Liver (tissue), 9 donors: ENCODE results near the gene INPP4A. TPM values are rescaled to one million over a fixed set of nuclear protein-coding genes. Genes with fewer than 3 reads are reported as not detected.

Experiments used
- DNase-seq: peaks from one replicate; pipeline ENCODE4 v3.0.0-alpha.2; 2017; ENCODE audit warnings: low spot score
- H3K27ac ChIP-seq, 2 donors: one replicate each; pipeline ENCODE4 v1.7.0; 2013; ENCODE audit warnings: inconsistent platforms in 2 of 2, low read length in 2 of 2, control low read depth in 1 of 2, low read depth in 1 of 2, mild to moderate bottlenecking in 1 of 2
- H3K27me3 ChIP-seq, 4 donors: one replicate each; pipeline versions ENCODE4 v1.6.1 to v1.7.0; 2013; ENCODE audit warnings: low read length in 3 of 4, inconsistent platforms in 1 of 4, mild to moderate bottlenecking in 1 of 4, moderate library complexity in 1 of 4; ENCODE audit not compliant: control insufficient read depth in 4 of 4, insufficient read depth in 4 of 4
- H3K36me3 ChIP-seq, 4 donors: one replicate each; pipeline versions ENCODE4 v1.6.1 to v1.7.0; 2013; ENCODE audit warnings: low read length in 3 of 4, mild to moderate bottlenecking in 3 of 4, low read depth in 1 of 4, moderate library complexity in 1 of 4; ENCODE audit not compliant: control insufficient read depth in 4 of 4, insufficient read depth in 3 of 4
- H3K4me1 ChIP-seq, 4 donors: one replicate each; pipeline versions ENCODE4 v1.6.1 to v1.7.0; 2013; ENCODE audit warnings: low read length in 3 of 4, mild to moderate bottlenecking in 3 of 4, moderate library complexity in 1 of 4; ENCODE audit not compliant: control insufficient read depth in 4 of 4, insufficient read depth in 4 of 4
- H3K4me3 ChIP-seq, 3 donors: one replicate each; pipeline versions ENCODE4 v1.6.1 to v1.7.0; 2013; ENCODE audit warnings: low read length in 3 of 3, control low read depth in 1 of 3, low read depth in 1 of 3, mild to moderate bottlenecking in 1 of 3
- H3K9ac ChIP-seq, 2 donors: one replicate each; pipeline ENCODE4 v1.7.0; 2013; ENCODE audit warnings: low read length in 2 of 2, mild to moderate bottlenecking in 2 of 2, moderate library complexity in 2 of 2, control low read depth in 1 of 2, low read depth in 1 of 2
- H3K9me3 ChIP-seq, 4 donors: one replicate each; pipeline versions ENCODE4 v1.6.1 to v1.7.0; 2013; ENCODE audit warnings: low read length in 3 of 4; ENCODE audit not compliant: control insufficient read depth in 4 of 4
- EGR1 ChIP-seq, 2 donors: IDR thresholded peaks; 2 replicates each; pipeline ENCODE4 v1.6.1; 2016 to 2018; ENCODE audit warnings: antibody characterized with exemption in 2 of 2, low read depth in 2 of 2
- FOXA1 ChIP-seq: IDR thresholded peaks from 2 replicates; pipeline ENCODE4 v1.6.1; 2016; ENCODE audit warnings: antibody characterized with exemption
- FOXA2 ChIP-seq: IDR thresholded peaks from 2 replicates; pipeline ENCODE4 v1.6.1; 2016; ENCODE audit warnings: antibody characterized with exemption
- GABPA ChIP-seq, 2 donors: IDR thresholded peaks in 1 of 2; conservative IDR thresholded peaks in 1 of 2; 2 replicates each; pipeline ENCODE4 v1.6.1; 2016; ENCODE audit warnings: antibody characterized with exemption in 2 of 2, mild to moderate bottlenecking in 1 of 2, moderate library complexity in 1 of 2
- HNF4A ChIP-seq, 2 donors: conservative IDR thresholded peaks; 2 replicates each; pipeline ENCODE4 v1.6.1; 2016; ENCODE audit warnings: antibody characterized with exemption in 2 of 2, mild to moderate bottlenecking in 2 of 2
- HNF4G ChIP-seq: IDR thresholded peaks from 2 replicates; pipeline ENCODE4 v1.6.1; 2016; ENCODE audit warnings: antibody characterized with exemption
- JUND ChIP-seq, 2 donors: IDR thresholded peaks; 2 replicates each; pipeline ENCODE4 v1.6.1; 2016; ENCODE audit warnings: antibody characterized with exemption in 2 of 2
- NR2F2 ChIP-seq: IDR thresholded peaks from 2 replicates; pipeline ENCODE4 v1.6.1; 2016; ENCODE audit warnings: antibody characterized with exemption
- RAD21 ChIP-seq, 2 donors: IDR thresholded peaks; 2 replicates each; pipeline ENCODE4 v1.6.1; 2016; ENCODE audit warnings: antibody characterized with exemption in 2 of 2, mild to moderate bottlenecking in 2 of 2
- RXRA ChIP-seq, 2 donors: IDR thresholded peaks; 2 replicates each; pipeline ENCODE4 v1.6.1; 2017 to 2018; ENCODE audit warnings: antibody characterized with exemption in 2 of 2, mild to moderate bottlenecking in 1 of 2
- SP1 ChIP-seq: IDR thresholded peaks from 2 replicates; pipeline ENCODE4 v1.6.1; 2018; ENCODE audit warnings: antibody characterized with exemption, mild to moderate bottlenecking
- TAF1 ChIP-seq: conservative IDR thresholded peaks from 2 replicates; pipeline ENCODE4 v1.6.1; 2016; ENCODE audit warnings: antibody characterized with exemption, mild to moderate bottlenecking
- YY1 ChIP-seq: IDR thresholded peaks from 2 replicates; pipeline ENCODE4 v1.6.1; 2016; ENCODE audit warnings: antibody characterized with exemption, mild to moderate bottlenecking
- WGBS: extraction: QIAGEN DNeasy Blood & Tissue Kit; methylation state at CpG from one replicate; pipeline ENCODE4 v1.1.7; 2013; 5-methylcytosine and 5-hydroxymethylcytosine counted together
- polyA plus RNA-seq, 2 donors: library from polyadenylated mRNA; stranded (reverse) in 1 of 2; unstranded in 1 of 2; fragments of 200-250 nt in 1 of 2; fragments of >200 nt in 1 of 2; fragmentation: Nextera tagmentation in 1 of 2; extraction: Ambion mirVana in 1 of 2; gene quantifications; one replicate each; pipeline versions ENCODE4 v1.2.1 to v1.2.3, GENCODE V29; 2013 to 2015
- total RNA-seq, 2 donors: library from RNA; depleted of rRNA; stranded (reverse); fragments of >200 nt; gene quantifications; one replicate each; pipeline ENCODE4 v1.2.3, GENCODE V29; 2014
- TF ChIP-seq, protein P1 (sequence below): IDR thresholded peaks from 2 replicates; pipeline ENCODE4 v1.6.1; 2016; ENCODE audit warnings: antibody characterized with exemption
- TF ChIP-seq, protein P2 (sequence below): fragments of 150-350 bp; IDR thresholded peaks from 2 replicates; pipeline ENCODE4 v1.5.1; 2017; ENCODE audit warnings: improper control_type of control experiment, low read depth, low read length; ENCODE audit not compliant: missing input control
- TF ChIP-seq, protein P3 (sequence below): IDR thresholded peaks from 2 replicates; pipeline ENCODE4 v1.6.1; 2016; ENCODE audit warnings: antibody characterized with exemption, mild to moderate bottlenecking
- TF ChIP-seq, protein P4 (sequence below): IDR thresholded peaks from 2 replicates; pipeline ENCODE4 v1.6.1; 2016; ENCODE audit warnings: antibody characterized with exemption
- TF ChIP-seq, protein P5 (sequence below): IDR thresholded peaks from 2 replicates; pipeline ENCODE4 v1.6.1; 2016; ENCODE audit warnings: antibody characterized with exemption
- donor health status: healthy.
- donor health status: healthy.
- donor health status: healthy.
- donor health status: healthy.
- donor health status: healthy.

INPP4A gene
- total and polyA plus RNA-seq, 4 donors, result 2.9 to 14.9 (median 7.2) TPM

DNA sequence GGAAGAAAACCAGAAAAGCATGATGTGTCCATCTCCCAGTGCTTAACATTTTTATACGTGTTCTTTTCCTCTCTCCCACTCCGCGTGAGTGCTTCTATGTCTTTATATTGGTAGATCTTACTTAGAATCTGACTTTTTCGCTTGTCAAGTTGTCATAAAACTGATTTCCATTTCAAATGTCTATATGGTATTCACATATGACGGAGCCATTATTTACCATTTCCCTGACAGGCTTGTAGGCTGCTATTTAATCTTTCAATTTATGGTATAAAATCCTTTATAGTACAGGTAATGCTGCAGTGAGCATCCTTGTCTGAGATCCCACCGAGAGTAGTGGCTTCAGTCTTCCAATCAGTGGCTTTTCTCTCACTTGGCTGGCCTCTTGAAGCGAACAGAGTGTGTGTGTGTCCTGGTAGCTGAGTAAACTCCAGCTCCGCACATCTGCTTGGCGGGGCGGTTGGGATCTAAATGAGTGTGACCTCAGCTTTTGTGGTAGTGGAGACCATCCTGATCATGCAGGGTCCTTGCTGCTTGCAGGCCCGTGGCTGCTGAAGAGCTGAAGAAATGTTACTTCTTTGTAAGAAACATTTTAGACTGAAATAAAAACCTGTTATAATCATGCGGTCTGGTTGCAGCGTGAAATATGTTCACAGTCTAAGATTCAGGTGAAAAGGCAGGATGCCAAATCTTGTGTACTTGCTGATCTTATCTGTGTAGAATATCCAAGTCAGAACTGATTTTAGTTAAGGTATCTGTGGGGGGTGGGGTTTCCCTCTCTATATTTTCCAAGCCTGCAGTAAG is 40.2 kb downstream of the INPP4A start:
- 71% methylated on average over 13 of the region's 13 CpGs for WGBS
- Histone ChIP-seq H3K36me3 (no peaks in the 10 kb centered on the region), H3K27ac (no peak overlapping the region), H3K4me1 (peaks cover 2 to 11% (median 9%) of the 10 kb centered on the region in 4 donors), H3K9ac (no peak overlapping the region), H3K27me3 (no peaks in the 10 kb centered on the region), H3K4me3 (no peak overlapping the region), H3K9me3 (no peaks in the 10 kb centered on the region)
- DNase-seq, result no peak
- TF ChIP-seq NR2F2 (no peak), YY1 (no peak), TAF1 (no peak), JUND (IDR thresholded peaks at IDR 0.05) (no peak), FOXA1 (no peak), RXRA (IDR thresholded peaks at IDR 0.05) (no peak), RAD21 (IDR thresholded peaks at IDR 0.05) (no peak), EGR1 (IDR thresholded peaks at IDR 0.05; ENCODE audit: low read depth in 2 of 2) (no peak), SP1 (no peak), HNF4G (no peak), HNF4A (conservative IDR thresholded peaks at IDR 0.05) (no peak), GABPA (IDR thresholded peaks at IDR 0.05 in 1 of 2, conservative IDR thresholded peaks at IDR 0.05 in 1 of 2) (no peak), FOXA2 (no peak)
- TF ChIP-seq, protein P1, sequence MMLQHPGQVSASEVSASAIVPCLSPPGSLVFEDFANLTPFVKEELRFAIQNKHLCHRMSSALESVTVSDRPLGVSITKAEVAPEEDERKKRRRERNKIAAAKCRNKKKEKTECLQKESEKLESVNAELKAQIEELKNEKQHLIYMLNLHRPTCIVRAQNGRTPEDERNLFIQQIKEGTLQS, result no peak
- TF ChIP-seq, protein P2, sequence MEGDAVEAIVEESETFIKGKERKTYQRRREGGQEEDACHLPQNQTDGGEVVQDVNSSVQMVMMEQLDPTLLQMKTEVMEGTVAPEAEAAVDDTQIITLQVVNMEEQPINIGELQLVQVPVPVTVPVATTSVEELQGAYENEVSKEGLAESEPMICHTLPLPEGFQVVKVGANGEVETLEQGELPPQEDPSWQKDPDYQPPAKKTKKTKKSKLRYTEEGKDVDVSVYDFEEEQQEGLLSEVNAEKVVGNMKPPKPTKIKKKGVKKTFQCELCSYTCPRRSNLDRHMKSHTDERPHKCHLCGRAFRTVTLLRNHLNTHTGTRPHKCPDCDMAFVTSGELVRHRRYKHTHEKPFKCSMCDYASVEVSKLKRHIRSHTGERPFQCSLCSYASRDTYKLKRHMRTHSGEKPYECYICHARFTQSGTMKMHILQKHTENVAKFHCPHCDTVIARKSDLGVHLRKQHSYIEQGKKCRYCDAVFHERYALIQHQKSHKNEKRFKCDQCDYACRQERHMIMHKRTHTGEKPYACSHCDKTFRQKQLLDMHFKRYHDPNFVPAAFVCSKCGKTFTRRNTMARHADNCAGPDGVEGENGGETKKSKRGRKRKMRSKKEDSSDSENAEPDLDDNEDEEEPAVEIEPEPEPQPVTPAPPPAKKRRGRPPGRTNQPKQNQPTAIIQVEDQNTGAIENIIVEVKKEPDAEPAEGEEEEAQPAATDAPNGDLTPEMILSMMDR, result no peak
- TF ChIP-seq, protein P3, sequence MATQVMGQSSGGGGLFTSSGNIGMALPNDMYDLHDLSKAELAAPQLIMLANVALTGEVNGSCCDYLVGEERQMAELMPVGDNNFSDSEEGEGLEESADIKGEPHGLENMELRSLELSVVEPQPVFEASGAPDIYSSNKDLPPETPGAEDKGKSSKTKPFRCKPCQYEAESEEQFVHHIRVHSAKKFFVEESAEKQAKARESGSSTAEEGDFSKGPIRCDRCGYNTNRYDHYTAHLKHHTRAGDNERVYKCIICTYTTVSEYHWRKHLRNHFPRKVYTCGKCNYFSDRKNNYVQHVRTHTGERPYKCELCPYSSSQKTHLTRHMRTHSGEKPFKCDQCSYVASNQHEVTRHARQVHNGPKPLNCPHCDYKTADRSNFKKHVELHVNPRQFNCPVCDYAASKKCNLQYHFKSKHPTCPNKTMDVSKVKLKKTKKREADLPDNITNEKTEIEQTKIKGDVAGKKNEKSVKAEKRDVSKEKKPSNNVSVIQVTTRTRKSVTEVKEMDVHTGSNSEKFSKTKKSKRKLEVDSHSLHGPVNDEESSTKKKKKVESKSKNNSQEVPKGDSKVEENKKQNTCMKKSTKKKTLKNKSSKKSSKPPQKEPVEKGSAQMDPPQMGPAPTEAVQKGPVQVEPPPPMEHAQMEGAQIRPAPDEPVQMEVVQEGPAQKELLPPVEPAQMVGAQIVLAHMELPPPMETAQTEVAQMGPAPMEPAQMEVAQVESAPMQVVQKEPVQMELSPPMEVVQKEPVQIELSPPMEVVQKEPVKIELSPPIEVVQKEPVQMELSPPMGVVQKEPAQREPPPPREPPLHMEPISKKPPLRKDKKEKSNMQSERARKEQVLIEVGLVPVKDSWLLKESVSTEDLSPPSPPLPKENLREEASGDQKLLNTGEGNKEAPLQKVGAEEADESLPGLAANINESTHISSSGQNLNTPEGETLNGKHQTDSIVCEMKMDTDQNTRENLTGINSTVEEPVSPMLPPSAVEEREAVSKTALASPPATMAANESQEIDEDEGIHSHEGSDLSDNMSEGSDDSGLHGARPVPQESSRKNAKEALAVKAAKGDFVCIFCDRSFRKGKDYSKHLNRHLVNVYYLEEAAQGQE, result no peak
- TF ChIP-seq, protein P4, sequence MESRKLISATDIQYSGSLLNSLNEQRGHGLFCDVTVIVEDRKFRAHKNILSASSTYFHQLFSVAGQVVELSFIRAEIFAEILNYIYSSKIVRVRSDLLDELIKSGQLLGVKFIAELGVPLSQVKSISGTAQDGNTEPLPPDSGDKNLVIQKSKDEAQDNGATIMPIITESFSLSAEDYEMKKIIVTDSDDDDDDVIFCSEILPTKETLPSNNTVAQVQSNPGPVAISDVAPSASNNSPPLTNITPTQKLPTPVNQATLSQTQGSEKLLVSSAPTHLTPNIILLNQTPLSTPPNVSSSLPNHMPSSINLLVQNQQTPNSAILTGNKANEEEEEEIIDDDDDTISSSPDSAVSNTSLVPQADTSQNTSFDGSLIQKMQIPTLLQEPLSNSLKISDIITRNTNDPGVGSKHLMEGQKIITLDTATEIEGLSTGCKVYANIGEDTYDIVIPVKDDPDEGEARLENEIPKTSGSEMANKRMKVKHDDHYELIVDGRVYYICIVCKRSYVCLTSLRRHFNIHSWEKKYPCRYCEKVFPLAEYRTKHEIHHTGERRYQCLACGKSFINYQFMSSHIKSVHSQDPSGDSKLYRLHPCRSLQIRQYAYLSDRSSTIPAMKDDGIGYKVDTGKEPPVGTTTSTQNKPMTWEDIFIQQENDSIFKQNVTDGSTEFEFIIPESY, result no peak
- TF ChIP-seq, protein P5, sequence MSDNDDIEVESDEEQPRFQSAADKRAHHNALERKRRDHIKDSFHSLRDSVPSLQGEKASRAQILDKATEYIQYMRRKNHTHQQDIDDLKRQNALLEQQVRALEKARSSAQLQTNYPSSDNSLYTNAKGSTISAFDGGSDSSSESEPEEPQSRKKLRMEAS, result no peak
